Measurements from ENCODE around the gene TNN.

DNA sequence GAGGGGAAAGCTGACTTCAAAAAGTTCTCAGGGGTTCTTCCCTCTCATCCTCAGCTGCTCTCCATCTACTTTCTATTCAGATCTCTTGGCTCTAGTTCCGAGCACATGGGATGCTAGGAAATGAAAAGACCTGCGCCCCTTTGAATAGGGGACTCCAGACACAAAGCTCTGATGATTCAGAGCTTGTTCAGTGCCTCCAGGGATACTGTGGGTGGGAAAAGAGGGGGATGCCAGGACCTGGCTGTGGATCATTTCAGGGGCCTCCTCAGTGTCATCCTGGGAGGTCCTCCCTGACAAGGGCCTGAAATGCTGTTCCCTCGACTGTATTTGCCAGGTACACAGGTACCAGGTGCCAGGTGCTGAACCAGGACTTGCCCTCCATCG, 125.9 kb downstream of the TNN start:
- TF ChIP-seq, protein P1, sequence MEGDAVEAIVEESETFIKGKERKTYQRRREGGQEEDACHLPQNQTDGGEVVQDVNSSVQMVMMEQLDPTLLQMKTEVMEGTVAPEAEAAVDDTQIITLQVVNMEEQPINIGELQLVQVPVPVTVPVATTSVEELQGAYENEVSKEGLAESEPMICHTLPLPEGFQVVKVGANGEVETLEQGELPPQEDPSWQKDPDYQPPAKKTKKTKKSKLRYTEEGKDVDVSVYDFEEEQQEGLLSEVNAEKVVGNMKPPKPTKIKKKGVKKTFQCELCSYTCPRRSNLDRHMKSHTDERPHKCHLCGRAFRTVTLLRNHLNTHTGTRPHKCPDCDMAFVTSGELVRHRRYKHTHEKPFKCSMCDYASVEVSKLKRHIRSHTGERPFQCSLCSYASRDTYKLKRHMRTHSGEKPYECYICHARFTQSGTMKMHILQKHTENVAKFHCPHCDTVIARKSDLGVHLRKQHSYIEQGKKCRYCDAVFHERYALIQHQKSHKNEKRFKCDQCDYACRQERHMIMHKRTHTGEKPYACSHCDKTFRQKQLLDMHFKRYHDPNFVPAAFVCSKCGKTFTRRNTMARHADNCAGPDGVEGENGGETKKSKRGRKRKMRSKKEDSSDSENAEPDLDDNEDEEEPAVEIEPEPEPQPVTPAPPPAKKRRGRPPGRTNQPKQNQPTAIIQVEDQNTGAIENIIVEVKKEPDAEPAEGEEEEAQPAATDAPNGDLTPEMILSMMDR (conservative IDR thresholded peaks at IDR 0.05) = no peak
- TF ChIP-seq ZFX (IDR thresholded peaks at IDR 0.05) = no peak
